ENCODE results near the gene CD200.

Gene CD200

GRCh38 chr3:112333002-112333380, at the start of gene CD200:
Gene CD200 (plus strand): TSS chr3:112333156. CDS start chr3:112333213, 57 bp downstream.
- no peak for DNase-seq

DNA sequence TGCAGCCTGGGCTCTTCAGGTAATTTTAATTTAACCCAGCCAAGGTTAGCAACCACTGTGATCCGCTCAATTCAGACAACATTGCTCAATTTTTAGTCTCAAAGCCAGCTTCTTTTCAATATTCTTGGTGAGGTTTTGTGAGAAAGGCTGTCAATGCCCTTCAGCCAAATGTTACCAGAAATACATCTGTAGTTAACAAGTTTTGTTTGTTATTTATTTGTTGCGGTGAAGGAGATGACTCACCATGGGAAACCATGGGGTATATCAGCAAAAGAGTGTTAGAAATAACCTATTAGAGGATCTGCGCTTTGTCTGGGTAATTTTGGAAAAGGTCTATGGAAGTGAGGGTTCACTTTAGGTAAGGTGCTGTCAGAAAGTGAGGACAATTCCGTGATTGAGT, 43.9 kb upstream of the CD200 start:
- no peak for DNase-seq

DNA sequence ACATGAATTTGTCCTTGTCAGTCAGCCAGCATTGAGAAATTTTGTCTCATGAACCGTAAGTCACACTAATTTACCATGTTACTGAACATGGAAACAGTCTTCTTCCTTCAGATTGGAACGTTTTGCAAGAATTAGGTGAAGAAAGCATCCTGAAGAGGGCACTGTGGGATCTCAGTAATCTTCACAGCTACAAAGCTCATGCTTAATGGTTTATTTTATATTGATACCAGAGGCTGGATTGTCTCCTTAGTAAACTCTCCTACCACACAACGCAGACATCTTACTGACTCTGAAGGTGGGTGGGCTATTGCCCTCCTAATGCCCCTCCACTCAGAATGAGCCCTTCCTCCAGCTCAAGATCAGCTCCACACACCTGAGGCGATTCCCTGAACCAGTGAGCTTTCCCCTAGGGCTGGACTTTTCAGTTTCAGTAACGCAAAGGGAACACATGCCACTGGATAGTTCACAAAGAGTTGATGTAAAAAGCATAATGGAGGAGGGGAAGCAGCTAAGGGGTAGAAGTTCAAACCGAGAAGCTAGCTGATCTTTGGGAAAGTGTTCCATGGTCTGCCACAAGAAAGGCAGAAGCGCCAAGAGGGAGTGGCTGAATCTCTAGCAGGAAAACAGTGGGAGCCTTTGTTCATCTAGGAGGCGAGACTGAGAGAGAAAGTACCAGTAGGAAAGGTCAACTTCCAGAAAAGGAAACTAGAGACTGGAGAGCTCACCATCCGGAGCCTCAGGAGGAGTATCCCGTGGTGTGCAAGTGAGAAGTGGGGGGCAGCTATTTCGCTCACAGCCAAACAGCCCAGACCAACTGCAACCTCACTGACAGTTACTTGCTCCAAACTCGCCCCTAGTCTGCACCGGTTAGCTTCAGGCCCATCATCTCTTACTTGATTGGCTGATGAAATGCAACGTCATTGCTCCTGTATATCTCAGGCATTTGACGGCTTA, 39.3 kb upstream of the CD200 start, which contains the start of gene SLC9C1:
Gene SLC9C1, minus strand, starts transcription at position 849 of the 954 bp plus-strand sequence. CDS start 7,425 bp downstream, outside the sequence.
- no peak for DNase-seq

DNA sequence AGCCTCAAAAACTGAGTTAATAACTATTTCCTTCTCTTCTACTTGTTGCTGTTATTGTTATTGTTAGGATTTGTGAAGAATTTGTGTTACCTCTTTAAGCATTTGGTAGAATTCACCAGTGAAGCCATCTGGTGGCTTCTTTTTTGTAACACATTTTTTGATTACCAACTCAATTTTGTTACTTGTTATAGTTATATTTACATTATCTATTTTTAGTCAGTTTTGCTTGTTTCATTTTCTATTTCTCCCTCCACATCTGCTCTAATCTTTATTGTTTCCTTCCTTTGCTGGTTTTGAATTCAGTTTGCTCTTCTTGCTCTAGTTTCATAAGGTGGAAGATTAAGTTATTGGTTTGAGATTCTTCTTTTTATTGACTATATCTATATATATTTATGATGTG, 35.2 kb upstream of the CD200 start:
- no peak for DNase-seq

- DNase-seq = no peak
Observed at GRCh38 chr3:112298781-112299180, 34.2 kb upstream of the CD200 start.

- no peak for DNase-seq
Observed at GRCh38 chr3:112302150-112302830, 30.7 kb upstream of the CD200 start.

DNA sequence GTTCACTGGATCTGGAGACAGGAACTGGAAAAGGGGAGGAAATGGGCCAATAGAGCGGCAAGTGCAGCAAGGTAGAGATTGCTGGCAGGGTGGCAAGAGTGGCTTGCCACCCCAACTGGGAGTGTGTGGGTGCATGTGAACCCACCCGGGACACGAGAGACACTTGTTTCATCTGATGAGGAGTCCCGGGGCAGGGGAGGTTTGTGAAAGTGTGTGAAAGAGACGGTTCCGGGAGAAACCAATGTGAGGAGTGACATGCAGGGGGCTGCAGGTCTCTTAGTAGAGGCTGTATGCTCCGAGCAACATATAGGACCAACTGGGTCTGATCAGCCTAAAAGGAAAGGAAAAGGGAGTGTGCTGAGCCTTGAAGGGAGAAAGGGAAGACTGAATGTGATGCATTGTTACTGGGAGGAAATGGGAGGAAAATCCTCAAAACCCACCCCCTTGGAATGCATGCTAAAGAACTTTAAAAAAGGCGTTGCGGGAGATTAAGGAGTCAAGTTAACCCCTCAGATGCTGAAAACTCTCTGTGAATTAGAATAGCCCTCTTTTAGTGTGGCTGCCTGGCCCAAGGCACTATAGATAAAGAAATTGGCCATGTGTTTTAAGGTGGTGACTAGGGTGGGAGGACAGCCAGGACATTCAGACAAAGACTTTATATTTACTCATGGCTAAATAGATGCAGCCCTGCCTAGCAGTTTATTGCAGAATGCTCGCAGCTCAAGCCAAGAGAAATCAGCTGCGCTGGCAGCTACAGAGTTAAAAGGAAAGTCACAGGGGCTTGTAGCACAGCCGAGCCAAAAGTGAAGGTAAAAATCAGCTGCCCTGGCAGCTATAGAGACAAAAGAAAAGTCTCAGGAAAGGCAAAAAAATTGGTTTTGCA, 29.8 kb upstream of the CD200 start:
- DNase-seq = no peak

- no peak for DNase-seq
Observed at GRCh38 chr3:112303764-112304325, 29.1 kb upstream of the CD200 start.

DNA sequence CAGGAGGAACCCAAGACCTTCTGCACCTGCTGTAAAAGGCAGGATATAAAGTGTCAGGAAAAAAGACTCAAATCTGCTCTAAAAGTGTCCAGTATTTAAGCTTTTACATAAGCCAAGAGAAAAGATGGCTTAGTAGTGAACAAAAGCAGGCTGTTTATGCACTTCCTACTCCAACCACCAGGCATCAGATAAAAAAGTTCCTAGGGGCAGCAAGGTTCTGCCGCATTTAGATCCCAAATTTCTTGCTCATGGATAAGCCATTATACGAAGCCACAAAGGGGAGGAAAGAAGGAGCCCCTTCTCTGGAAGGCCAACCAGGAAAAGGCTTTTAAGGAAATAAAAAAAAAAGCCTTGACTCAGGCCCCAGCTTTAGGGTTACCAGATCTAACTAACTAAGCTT, 28.3 kb upstream of the CD200 start:
- no peak for DNase-seq

DNA sequence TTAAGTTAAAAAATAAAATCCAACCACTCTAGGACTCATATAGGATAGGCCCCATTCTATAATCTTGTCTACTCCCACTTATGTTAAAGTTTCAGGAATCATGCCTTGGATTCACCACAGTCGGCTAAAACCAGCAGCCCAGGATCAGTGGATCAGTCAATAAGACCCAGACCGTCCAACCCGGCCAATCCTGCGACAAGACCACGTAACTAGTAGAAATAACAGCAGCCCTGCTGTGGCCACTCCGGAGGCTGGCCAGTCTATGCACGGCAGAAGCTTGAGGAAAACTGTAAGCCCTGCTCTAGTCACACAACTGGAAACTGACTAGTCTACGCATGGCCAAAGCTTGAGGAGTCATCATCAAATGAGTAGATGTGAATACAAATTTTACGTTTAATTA, 26.1 kb upstream of the CD200 start:
- DNase-seq = no peak

DNA sequence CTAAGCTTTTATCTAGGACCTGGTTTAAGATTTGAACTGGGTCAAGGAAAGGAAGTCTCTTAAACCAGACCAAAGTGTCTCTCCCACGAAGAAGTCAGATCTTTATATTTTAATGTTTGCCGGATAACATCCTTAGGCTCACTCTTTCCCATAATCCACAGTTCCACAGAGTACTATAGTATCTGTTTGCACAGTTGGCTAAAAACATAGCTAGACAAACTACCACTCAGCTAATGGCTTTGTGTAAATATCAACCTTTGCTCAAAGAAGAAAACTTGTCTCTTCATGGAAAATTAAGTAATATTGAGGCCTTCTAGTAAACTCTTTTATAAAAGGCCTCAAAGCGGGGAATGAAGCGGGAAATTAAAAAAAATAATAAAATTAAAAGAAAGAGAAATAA, 25.4 kb upstream of the CD200 start:
- DNase-seq = no peak

GRCh38 chr3:112308151-112308911, 24.6 kb upstream of the CD200 start:
- no peak for DNase-seq

DNA sequence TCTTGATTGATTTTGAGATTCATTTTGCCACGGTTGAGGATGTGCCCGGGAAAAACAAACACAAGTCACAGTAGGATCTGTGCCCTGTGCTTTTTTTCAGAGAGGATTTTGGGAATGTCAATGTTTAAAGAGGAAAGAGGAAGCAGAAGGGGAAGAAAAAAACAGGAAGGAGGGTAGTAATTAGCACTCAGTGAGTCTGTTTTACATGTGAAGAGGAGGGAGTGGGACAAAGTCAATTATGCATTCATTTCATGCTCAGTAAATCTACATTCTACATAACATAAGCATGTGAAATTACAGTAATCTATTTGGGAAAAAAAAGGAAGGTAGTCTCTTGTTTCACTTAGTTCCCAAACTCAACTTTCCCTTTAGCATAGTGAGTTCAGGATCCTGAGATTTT, 18.3 kb upstream of the CD200 start:
- DNase-seq = no peak

GRCh38 chr3:112315791-112316190, 17.2 kb upstream of the CD200 start:
- no peak for DNase-seq

GRCh38 chr3:112319516-112320276, 13.3 kb upstream of the CD200 start:
- DNase-seq = no peak

GRCh38 chr3:112320691-112321090, 12.3 kb upstream of the CD200 start:
- no peak for DNase-seq

- no peak for DNase-seq
Observed at GRCh38 chr3:112321867-112322652, 10.9 kb upstream of the CD200 start.

- peak; percentile 3 for DNase-seq
Observed at GRCh38 chr3:112327371-112327951, 5.5 kb upstream of the CD200 start.

DNA sequence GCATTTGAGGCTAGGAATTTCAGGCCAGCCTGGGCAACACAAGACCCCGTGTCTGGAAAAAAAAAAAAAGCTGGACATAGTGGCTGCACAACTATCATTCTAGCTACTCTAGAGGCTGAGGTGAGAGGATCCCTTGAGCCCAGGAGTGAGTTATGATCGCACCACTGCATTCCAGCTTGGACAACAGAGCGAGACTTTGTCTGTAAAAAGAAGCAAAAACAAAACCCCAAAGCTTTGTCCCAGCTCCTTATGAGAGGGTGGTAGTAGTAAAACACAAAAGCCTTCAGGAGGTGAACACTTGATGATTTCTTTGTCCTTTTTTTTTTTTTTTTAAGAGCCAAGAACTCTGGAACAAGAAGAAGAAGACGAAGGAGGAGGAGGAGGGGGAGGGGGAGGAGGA, 1.1 kb upstream of the CD200 start:
- no peak for DNase-seq
